Large intestine (tissue), 3 donors: ENCODE results near the gene LURAP1L. TPM values are rescaled to one million over a fixed set of nuclear protein-coding genes. Genes with fewer than 3 reads are reported as not detected.

Source experiments
- DNase-seq, 2 donors: peaks; one replicate each; pipeline versions ENCODE4 v3.0.0 to v3.0.0-alpha.2; 2013
- H3K27ac ChIP-seq: one replicate; pipeline ENCODE4 v1.5.1; 2013; ENCODE audit warnings: low read length
- H3K27me3 ChIP-seq: 2 replicates; pipeline ENCODE4 v1.6.1; 2013; ENCODE audit warnings: low read length; ENCODE audit not compliant: control insufficient read depth, insufficient read depth
- H3K36me3 ChIP-seq: 2 replicates; pipeline ENCODE4 v1.6.1; 2013; ENCODE audit warnings: low read length; ENCODE audit not compliant: control insufficient read depth, insufficient read depth
- H3K4me1 ChIP-seq: one replicate; pipeline ENCODE4 v1.6.1; 2013; ENCODE audit warnings: low read length; ENCODE audit not compliant: control insufficient read depth, insufficient read depth
- H3K4me3 ChIP-seq: one replicate; pipeline ENCODE4 v1.5.1; 2013; ENCODE audit warnings: low read length
- H3K9me3 ChIP-seq: one replicate; pipeline ENCODE4 v1.6.1; 2013; ENCODE audit warnings: mild to moderate bottlenecking, low read depth, low read length, moderate library complexity; ENCODE audit not compliant: control insufficient read depth
- WGBS: methylation state at CpG from one replicate; pipeline ENCODE4 v1.1.5; 2013; ENCODE audit warnings: low lambda C conversion rate; ENCODE audit not compliant: insufficient coverage; 5-methylcytosine and 5-hydroxymethylcytosine counted together
- polyA plus RNA-seq: library from polyadenylated mRNA; unstranded; fragments of 120-200 nt; gene quantifications from one replicate; pipeline ENCODE4 v1.2.1, GENCODE V29; 2013

Gene LURAP1L
- polyA plus RNA-seq, 1 donor = 14.3 TPM

DNA sequence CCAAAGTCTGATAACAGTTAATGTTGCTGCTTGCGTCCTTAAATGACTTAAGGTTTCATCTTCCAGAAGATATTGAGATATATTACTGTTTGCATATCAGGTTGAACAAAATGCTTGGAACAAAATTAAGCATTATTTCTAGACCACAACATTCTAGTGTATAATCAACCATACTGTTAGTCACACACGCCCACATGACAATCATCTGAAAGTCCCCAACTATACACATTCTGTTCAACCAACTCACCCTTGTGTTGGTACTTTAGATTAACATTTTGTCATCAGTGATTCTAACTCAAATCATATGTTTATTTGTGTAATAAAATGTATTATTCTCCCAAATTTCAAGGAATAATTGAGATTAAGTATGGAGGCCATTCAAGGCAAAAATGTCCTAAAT, 47.3 kb downstream of the LURAP1L start:
- Histone ChIP-seq H3K4me1 (peaks cover 12% of the 10 kb centered on the region), H3K27ac (no peak overlapping the region)

DNA sequence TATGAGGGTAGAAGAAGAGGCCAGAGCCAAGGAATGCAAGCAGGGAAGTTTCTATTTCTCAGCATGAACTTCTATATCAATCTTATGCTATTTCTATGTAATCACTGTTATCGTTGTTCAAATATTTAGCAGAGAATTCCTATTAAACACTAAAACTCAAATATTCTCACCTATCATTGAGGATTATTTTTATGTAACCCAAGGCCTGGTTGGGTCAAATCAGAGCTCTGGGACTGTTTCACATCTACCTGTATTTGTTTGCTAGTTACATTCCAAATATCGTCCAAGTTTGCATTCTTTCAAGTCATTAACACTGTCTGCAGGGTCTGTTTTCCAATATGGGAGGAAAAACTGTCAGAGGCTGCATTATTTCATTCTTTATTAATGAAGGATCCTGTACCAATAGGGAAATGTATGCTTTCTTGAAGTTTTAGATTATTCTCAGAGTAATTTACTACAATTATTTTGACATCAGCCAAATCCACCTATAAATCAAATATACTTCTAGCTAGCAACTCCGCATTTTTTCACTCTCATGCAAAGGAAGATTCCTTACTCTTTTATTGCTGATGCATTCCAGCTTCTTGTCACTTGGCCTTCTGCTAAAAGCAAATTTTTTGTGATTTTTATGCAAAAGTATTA, 52.2 kb downstream of the LURAP1L start:
- Histone ChIP-seq H3K27ac (no peak overlapping the region), H3K4me3 (no peak overlapping the region)

More for the DNA sequence above, 47.3 kb downstream of the LURAP1L start:
- H3K36me3 ChIP-seq = peaks cover 8% of the 10 kb centered on the region
- no peaks in the 10 kb centered on the region for H3K27me3 ChIP-seq
- WGBS = no CpG with 5 or more reads among the region's 2 CpGs
- no peaks in the 10 kb centered on the region for H3K9me3 ChIP-seq
- no peak for DNase-seq
- H3K4me3 ChIP-seq = no peak overlapping the region

DNA sequence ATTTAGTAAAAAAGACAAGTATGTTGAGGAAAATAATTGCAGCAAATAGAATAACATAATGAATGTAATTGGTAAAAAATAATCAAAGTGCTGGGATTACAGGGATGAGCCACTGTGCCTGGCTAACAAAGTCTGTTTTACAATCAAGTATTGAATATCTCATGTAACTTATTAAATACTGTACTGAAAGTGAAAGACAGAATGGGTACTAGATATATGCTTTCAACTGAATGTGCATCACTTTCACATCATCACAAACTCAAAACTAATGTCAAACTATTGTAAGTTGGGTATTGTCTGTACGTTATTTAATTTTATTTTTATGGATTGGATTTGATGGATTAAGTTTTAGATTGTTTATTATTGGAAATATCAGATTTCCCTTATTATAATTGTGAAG, 58.9 kb downstream of the LURAP1L start:
- no peaks in the 10 kb centered on the region for H3K4me1 ChIP-seq
- H3K27me3 ChIP-seq = no peaks in the 10 kb centered on the region
- no peak overlapping the region for H3K27ac ChIP-seq
- H3K36me3 ChIP-seq = no peaks in the 10 kb centered on the region
- peaks cover 3% of the 10 kb centered on the region for H3K9me3 ChIP-seq
- no peak overlapping the region for H3K4me3 ChIP-seq
- whole genome bisulfite sequencing = no CpG with 5 or more reads among the region's 1 CpG
- DNase-seq = no peak

More for the DNA sequence above, 52.2 kb downstream of the LURAP1L start:
- Histone ChIP-seq H3K9me3 (no peaks in the 10 kb centered on the region), H3K27me3 (no peaks in the 10 kb centered on the region), H3K4me1 (no peaks in the 10 kb centered on the region), H3K36me3 (peaks cover 3% of the 10 kb centered on the region)
- DNase-seq = no peak
- WGBS = no CpG with 5 or more reads among the region's 3 CpGs

DNA sequence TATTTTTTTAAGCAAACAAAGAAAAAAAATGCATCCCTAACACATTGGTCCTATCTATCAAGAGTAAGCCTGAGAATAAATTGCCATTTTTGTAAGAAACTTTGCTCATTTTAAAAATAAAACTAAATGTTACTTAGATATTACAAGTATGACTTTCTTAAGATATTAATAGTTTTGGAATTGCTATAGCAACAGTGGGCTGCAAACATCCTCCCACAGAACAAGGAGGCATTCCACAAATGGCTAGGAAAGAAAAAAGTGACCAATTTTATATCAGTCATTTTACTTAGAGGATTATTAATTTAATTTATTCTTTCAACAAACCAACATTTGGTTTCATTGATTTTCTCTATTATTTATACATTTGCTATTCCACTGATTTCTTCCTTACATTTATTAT, 63.7 kb downstream of the LURAP1L start:
- H3K27me3 ChIP-seq = no peaks in the 10 kb centered on the region
- no peaks in the 10 kb centered on the region for H3K36me3 ChIP-seq
- H3K27ac ChIP-seq = no peak overlapping the region

DNA sequence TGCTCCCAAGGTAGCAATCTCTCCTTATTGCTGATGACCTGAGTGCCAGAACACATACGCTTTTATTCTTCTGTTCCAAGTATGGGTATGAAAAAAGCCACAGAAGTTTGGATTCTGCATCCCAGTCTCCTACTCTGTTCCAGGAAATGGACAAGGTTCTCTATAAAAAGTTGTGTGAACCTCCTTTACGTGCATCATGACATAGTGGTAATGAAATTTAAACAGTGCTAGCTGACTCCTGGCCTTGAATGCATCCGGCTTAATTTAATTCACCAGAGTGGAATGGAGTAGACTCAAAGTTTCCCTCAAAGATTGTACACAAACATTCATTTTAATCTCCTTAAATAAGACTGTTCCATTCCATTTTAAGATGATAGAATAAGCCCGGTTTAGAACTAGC, 68.9 kb downstream of the LURAP1L start:
- H3K27me3 ChIP-seq = no peaks in the 10 kb centered on the region
- whole genome bisulfite sequencing = 80% methylated on average over 1 of the region's 4 CpGs
- no peak overlapping the region for H3K4me3 ChIP-seq
- H3K4me1 ChIP-seq = peaks cover 3% of the 10 kb centered on the region
- H3K27ac ChIP-seq = no peak overlapping the region
- no peaks in the 10 kb centered on the region for H3K9me3 ChIP-seq
- H3K36me3 ChIP-seq = no peaks in the 10 kb centered on the region
- DNase-seq = no peak

More for the DNA sequence above, 63.7 kb downstream of the LURAP1L start:
- Histone ChIP-seq H3K9me3 (peaks cover 3% of the 10 kb centered on the region), H3K4me3 (no peak overlapping the region), H3K4me1 (no peaks in the 10 kb centered on the region)
- no peak for DNase-seq

DNA sequence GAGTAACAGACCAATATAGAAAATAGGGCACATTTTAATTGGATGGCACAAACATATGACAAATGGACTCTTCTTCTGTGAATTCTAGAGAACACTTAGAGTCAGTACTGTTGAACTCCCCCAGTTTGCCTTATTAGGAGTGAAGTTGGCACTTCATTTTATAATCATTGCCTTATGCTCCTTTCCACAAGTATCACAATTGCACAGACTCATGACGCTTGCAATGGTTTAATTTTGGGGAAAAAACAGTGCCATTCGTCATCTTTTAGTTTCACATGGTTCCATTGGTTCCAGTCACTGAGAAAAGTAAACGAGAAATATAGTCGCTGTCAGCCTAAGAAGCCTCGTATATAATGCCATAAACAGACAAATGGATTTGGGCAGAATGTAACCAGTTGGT, 71.2 kb downstream of the LURAP1L start:
- Histone ChIP-seq H3K9me3 (no peaks in the 10 kb centered on the region), H3K36me3 (no peaks in the 10 kb centered on the region)
- WGBS = 97% methylated on average over 4 of the region's 5 CpGs

DNA sequence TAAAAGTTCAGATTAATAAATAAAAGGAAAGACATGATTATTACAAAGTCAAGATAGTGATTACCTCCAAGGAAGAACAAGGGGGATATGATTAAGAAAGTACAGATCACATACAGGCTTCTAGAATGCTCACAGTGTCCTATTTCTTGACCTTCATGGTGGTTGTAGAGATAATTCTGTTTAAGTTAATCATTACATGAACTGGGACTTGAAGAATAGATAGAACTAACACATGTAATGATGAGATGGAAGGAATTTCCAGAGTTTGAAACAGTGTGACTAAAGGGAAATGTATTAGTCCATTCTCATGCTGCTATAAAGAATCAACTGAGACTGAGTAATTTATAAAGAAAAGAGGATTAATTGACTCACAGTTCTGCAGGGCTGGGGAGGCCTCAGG, 72.7 kb downstream of the LURAP1L start:
- no peaks in the 10 kb centered on the region for H3K36me3 ChIP-seq
- no peaks in the 10 kb centered on the region for H3K9me3 ChIP-seq
- no peaks in the 10 kb centered on the region for H3K27me3 ChIP-seq
- peak; percentile 26 to 66 for DNase-seq
- H3K27ac ChIP-seq = peak overlapping the region; percentile 66
- peaks cover 7% of the 10 kb centered on the region for H3K4me1 ChIP-seq
- H3K4me3 ChIP-seq = no peak overlapping the region

More for the DNA sequence above, 71.2 kb downstream of the LURAP1L start:
- Histone ChIP-seq H3K27me3 (no peaks in the 10 kb centered on the region), H3K27ac (no peak overlapping the region), H3K4me1 (peaks cover 7% of the 10 kb centered on the region), H3K4me3 (no peak overlapping the region)
- DNase-seq = no peak

DNA sequence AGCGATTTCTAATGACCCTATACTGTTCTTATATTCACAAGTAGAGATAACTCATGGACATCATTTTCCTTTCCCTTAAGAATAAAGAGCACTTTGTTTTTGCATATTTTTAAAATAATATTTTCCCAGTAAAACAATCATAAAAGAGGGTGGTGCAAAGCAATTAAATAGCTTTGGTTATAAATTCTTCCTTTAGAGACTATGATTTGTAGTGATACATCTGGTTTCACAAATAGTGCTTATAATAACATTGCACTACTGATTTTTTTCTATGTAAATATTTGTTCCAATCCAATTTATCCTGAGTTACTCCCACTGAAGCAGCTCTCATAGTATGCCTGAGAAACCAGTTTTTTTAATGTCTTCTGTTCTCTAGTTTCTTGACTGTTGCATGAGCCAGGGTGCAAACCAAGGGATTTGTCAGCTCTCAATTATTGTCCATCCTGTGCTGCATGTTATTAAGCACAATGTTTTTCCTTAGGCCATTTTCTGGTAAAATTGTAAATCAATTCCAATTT, 74.7 kb downstream of the LURAP1L start:
- no peaks in the 10 kb centered on the region for H3K27me3 ChIP-seq
- H3K4me3 ChIP-seq = no peak overlapping the region
- peaks cover 18% of the 10 kb centered on the region for H3K4me1 ChIP-seq
- no CpG with 5 or more reads among the region's 1 CpG for WGBS
- DNase-seq = no peak
- no peaks in the 10 kb centered on the region for H3K9me3 ChIP-seq
- H3K27ac ChIP-seq = no peak overlapping the region
- H3K36me3 ChIP-seq = no peaks in the 10 kb centered on the region

DNA sequence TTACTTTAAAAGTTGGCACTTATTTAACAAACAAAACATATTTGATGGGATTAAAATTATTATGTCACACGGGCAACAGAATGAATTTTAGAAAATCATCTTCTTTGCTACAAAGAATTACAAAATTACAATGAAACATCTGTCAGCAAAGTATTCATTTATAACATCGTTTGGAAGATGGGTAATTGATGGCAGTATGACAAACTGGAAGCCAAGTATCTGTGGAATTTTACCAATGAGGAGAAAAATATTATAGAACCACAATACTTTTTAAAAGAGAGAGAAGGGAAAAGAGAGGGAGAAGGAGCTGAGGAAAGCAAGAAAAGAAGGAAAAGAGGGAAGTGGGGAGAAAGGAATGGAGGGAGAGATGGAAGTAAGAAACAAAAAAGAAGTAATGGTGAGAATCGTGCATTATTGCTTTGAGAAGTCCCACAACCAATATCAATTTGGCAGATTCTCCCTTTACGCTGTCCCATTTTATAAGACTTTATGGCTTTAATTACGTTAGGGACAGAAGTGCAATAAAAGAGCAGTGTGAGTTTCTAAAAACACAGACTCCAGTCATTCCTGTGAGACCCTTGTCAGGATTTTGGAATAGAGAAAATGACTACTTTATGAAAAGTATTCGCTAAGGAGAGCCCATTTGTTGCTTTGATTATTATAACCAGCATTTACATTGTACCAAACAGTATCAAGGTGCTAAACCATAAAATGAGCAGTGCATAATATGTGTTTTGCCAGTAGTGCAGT, 76.7 kb downstream of the LURAP1L start:
- Histone ChIP-seq H3K27me3 (no peaks in the 10 kb centered on the region), H3K9me3 (no peaks in the 10 kb centered on the region), H3K36me3 (no peaks in the 10 kb centered on the region), H3K4me3 (no peak overlapping the region), H3K4me1 (peaks cover 16% of the 10 kb centered on the region), H3K27ac (no peak overlapping the region)
- no peak for DNase-seq
- WGBS = 83% methylated on average over 6 of the region's 6 CpGs

DNA sequence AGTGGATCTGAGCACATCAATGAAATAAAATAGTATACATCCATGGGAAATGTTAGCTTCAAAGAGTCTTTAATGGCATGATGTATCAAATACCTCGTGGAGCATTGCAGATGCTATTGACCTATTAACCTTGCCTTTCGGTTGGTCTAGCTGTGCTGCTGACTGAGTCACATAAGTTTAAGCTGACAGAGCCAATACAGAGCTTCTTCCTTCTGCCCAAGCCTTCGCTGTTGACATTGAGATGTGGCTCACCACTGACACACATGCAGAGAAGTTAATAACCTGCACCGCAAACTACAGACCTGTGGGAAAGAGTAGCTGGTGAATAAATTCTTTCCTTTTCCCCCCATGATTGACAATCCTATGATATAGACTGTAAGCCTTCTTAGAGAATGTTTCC, 78.2 kb downstream of the LURAP1L start:
- no CpG with 5 or more reads among the region's 4 CpGs for WGBS
- H3K27ac ChIP-seq = no peak overlapping the region
- no peaks in the 10 kb centered on the region for H3K36me3 ChIP-seq
- no peaks in the 10 kb centered on the region for H3K9me3 ChIP-seq
- H3K4me1 ChIP-seq = peaks cover 16% of the 10 kb centered on the region
- no peak overlapping the region for H3K4me3 ChIP-seq
- H3K27me3 ChIP-seq = no peaks in the 10 kb centered on the region
- no peak for DNase-seq
